Measurements from ENCODE around the gene ARL15. TPM values are rescaled to one million over a fixed set of nuclear protein-coding genes. Genes with fewer than 3 reads are reported as not detected.

The ARL15 gene
- total RNA-seq, 6 donors from 2014 or later: 6.7 to 36.4 (median 20.7) TPM

DNA sequence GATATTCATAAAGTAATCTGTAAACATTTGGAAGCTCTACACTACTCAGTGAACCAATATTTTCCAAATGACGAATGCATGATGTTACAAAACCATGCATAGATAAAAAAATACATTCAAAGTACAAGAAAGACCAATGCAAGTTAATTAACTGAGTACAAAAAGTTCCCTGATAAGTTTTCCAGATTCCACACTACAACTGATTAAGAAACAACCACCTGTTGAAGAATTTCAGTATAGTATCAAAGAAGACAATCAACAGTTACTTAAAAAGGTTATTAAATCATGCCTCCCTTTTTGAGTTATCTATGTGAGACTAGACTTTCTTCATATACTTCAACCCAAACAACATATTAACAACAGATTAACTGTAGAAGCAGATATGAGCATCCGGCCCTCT, 192.4 kb downstream of the ARL15 start:
- no peak for TF ChIP-seq POLR2AphosphoS5 (IDR thresholded peaks at IDR 0.05)
- no peak for TF ChIP-seq POLR2A (IDR thresholded peaks at IDR 0.05)
- no peak for TF ChIP-seq EP300 (IDR thresholded peaks at IDR 0.05)
- TF ChIP-seq, protein P1, sequence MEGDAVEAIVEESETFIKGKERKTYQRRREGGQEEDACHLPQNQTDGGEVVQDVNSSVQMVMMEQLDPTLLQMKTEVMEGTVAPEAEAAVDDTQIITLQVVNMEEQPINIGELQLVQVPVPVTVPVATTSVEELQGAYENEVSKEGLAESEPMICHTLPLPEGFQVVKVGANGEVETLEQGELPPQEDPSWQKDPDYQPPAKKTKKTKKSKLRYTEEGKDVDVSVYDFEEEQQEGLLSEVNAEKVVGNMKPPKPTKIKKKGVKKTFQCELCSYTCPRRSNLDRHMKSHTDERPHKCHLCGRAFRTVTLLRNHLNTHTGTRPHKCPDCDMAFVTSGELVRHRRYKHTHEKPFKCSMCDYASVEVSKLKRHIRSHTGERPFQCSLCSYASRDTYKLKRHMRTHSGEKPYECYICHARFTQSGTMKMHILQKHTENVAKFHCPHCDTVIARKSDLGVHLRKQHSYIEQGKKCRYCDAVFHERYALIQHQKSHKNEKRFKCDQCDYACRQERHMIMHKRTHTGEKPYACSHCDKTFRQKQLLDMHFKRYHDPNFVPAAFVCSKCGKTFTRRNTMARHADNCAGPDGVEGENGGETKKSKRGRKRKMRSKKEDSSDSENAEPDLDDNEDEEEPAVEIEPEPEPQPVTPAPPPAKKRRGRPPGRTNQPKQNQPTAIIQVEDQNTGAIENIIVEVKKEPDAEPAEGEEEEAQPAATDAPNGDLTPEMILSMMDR (IDR thresholded peaks at IDR 0.05): no peak
- no peak for ATAC-seq (ENCODE audit: low FRiP score in 2 of 2)
- Histone ChIP-seq H3K27me3 (no peaks in the 10 kb centered on the region), H3K4me1 (no peaks in the 10 kb centered on the region), H3K36me3 (no peaks in the 10 kb centered on the region), H3K4me3 (no peak overlapping the region), H3K27ac (no peak overlapping the region), H3K9me3 (no peaks in the 10 kb centered on the region)
- DNase-seq: no peak
- WGBS, 2 donors: 92 to 100% methylated on average over 2 of the region's 2 CpGs

DNA sequence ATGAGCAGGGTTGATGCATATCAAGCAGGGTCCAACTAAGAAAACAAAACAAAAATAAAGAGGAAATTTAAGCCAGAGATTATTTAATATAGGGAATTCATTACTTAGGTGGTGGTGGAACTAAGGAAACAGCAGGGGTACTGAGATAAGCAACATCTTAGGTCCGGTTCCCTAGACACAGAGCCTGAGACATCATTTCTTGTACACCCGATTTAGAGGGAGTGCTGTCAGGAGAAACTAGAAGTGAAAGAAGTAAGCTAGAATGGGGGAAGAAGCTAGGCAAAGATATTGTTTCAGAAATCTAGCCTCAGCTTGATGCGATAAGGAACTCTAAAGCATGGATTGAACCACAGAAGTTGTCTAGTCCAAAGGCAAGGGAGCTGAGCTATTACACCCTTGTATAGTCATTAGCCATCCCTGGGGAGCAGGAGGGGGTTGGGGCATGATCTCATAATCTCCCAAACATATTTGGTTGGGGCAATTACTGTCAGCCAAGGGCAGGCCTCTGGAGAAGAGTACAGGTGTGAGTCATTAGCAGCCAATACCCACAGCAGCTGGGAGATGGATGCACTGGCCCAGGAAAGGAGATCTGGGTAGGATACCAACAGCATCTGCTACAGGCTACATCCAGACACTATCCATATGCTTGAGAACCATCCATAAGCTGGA, 194.5 kb downstream of the ARL15 start:
- DNase-seq: no peak
- no peak overlapping the region for H3K27ac ChIP-seq
- no peak for ATAC-seq (ENCODE audit: low FRiP score in 2 of 2)
- no peaks in the 10 kb centered on the region for H3K4me1 ChIP-seq
- H3K9me3 ChIP-seq: no peaks in the 10 kb centered on the region
- no peaks in the 10 kb centered on the region for H3K36me3 ChIP-seq
- H3K4me3 ChIP-seq: no peak overlapping the region
- no peaks in the 10 kb centered on the region for H3K27me3 ChIP-seq
- WGBS, 2 donors: 68 to 70% methylated on average over 3 of the region's 3 CpGs
- TF ChIP-seq POLR2AphosphoS5 (IDR thresholded peaks at IDR 0.05): no peak
- no peak for TF ChIP-seq EP300 (IDR thresholded peaks at IDR 0.05)
- TF ChIP-seq, protein P1 (IDR thresholded peaks at IDR 0.05): no peak
- TF ChIP-seq POLR2A (IDR thresholded peaks at IDR 0.05): no peak

DNA sequence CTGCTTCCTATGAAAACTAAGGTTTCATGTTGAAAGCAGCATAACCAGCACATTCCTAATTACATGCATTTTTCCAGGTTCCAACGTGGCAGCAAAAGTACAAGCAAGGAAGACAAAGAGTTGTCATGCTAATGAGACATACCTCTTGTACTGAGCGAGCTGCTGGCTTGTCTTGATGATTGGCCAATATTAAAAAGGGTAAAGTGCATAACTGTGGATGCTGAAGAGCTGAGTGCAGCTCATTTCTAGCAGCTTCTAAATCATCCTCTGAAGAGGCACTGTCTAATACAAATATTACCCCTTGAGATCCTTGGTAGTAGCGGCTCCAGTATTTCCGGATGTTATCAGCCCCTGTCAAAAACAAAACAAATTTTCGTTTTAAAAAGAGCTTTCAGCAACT, 197.3 kb downstream of the ARL15 start:
- ATAC-seq (ENCODE audit: low FRiP score in 2 of 2): no peak
- no peak for DNase-seq
- Histone ChIP-seq H3K27ac (no peak overlapping the region), H3K9me3 (no peaks in the 10 kb centered on the region), H3K27me3 (no peaks in the 10 kb centered on the region), H3K36me3 (no peaks in the 10 kb centered on the region), H3K4me3 (no peak overlapping the region), H3K4me1 (no peaks in the 10 kb centered on the region)
- WGBS, 2 donors: 62 to 73% methylated on average over 5 of the region's 5 CpGs
- TF ChIP-seq POLR2A (IDR thresholded peaks at IDR 0.05): no peak
- TF ChIP-seq, protein P1 (IDR thresholded peaks at IDR 0.05): no peak
- TF ChIP-seq POLR2AphosphoS5 (IDR thresholded peaks at IDR 0.05): no peak
- no peak for TF ChIP-seq EP300 (IDR thresholded peaks at IDR 0.05)

DNA sequence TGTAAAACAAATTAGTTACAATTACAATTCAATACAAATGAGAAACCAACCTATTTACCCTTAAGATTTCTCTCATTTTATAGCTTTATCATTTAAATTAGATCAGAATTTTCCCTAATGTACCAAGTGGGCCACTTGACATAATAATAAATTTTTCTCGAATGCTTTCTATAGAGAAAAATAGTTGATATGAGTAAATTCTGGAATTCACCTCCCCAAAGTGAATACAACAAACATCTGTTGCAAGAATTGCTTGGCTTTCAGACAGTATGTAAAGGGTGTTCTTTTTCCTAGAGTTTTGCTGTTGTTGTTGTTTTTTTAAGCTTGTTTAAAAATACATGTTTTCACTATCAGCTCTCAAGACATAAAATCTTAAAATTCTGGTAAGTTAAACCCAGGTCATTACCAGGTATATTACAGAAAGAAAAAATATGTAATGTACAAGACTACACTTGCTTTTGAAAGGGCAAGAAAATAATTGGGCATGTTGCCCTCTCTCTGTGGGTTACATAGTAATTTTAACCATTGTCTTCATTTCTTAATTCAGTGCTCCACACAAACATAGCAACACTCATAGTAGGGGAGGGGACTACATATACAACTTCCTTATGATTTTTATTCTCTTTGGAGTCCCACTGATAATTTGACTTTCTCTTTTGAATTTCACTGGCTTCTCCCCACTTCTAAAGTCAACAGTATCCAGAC, 200.6 kb downstream of the ARL15 start:
- DNase-seq: no peak
- no peaks in the 10 kb centered on the region for H3K9me3 ChIP-seq
- H3K27ac ChIP-seq: no peak overlapping the region
- no peak for ATAC-seq (ENCODE audit: low FRiP score in 2 of 2)
- no peaks in the 10 kb centered on the region for H3K4me1 ChIP-seq
- no peak overlapping the region for H3K4me3 ChIP-seq
- H3K36me3 ChIP-seq: no peaks in the 10 kb centered on the region
- H3K27me3 ChIP-seq: no peaks in the 10 kb centered on the region
- TF ChIP-seq EP300 (IDR thresholded peaks at IDR 0.05): no peak
- no peak for TF ChIP-seq POLR2A (IDR thresholded peaks at IDR 0.05)
- TF ChIP-seq POLR2AphosphoS5 (IDR thresholded peaks at IDR 0.05): no peak
- TF ChIP-seq, protein P1 (IDR thresholded peaks at IDR 0.05): no peak
- WGBS, 2 donors: 69 to 84% methylated on average over 1 of the region's 1 CpG

Data from upper lobe of left lung (tissue), 6 donors.